NB4 (cell line): ENCODE measurements around the gene SCD5.

Experiments used
- DNase-seq: peaks from one replicate; pipeline ENCODE4 v3.0.0; 2010; ENCODE audit warnings: low read depth
- H3K4me3 ChIP-seq: one replicate; pipeline ENCODE4 v1.5.1; 2011; ENCODE audit warnings: mild to moderate bottlenecking, low read depth, low read length, moderate library complexity
- CTCF ChIP-seq: IDR thresholded peaks from one replicate; pipeline ENCODE4 v1.5.1; 2012; ENCODE audit warnings: low read depth, low read length
- MAX ChIP-seq: IDR thresholded peaks from 2 replicates; pipeline ENCODE4 v1.6.1; 2011; ENCODE audit warnings: low read depth, low read length
- MYC ChIP-seq: IDR thresholded peaks from 2 replicates; pipeline ENCODE4 v1.6.1; 2011; ENCODE audit warnings: low read depth, low read length
- POLR2A ChIP-seq: IDR thresholded peaks from 2 replicates; pipeline ENCODE4 v1.6.1; 2011; ENCODE audit warnings: mild to moderate bottlenecking; ENCODE audit not compliant: insufficient read length; ENCODE audit errors: extremely low read depth

The SCD5 gene

GRCh38 chr4:82678051-82678450 is 120.5 kb downstream of the SCD5 start:
- no peak for TF ChIP-seq MYC
- TF ChIP-seq POLR2A: no peak
- TF ChIP-seq MAX: no peak
- no peak for TF ChIP-seq CTCF
- no peak overlapping the region for H3K4me3 ChIP-seq
- DNase-seq: no peak

GRCh38 chr4:82677327-82677726 is 121.3 kb downstream of the SCD5 start:
- no peak for DNase-seq
- H3K4me3 ChIP-seq: no peak overlapping the region
- no peak for TF ChIP-seq CTCF
- no peak for TF ChIP-seq MAX
- TF ChIP-seq POLR2A: no peak
- no peak for TF ChIP-seq MYC

- DNase-seq: no peak
- H3K4me3 ChIP-seq: no peak overlapping the region
- TF ChIP-seq CTCF (no peak), POLR2A (no peak), MYC (no peak), MAX (no peak)
Observed at GRCh38 chr4:82667761-82668480, 130.7 kb downstream of the SCD5 start.

GRCh38 chr4:82666970-82667665 is 131.5 kb downstream of the SCD5 start:
- no peak for TF ChIP-seq MAX
- TF ChIP-seq POLR2A: no peak
- TF ChIP-seq CTCF: no peak
- no peak for DNase-seq
- no peak overlapping the region for H3K4me3 ChIP-seq

- no peak overlapping the region for H3K4me3 ChIP-seq
- no peak for DNase-seq
- TF ChIP-seq CTCF: no peak
- no peak for TF ChIP-seq MYC
- no peak for TF ChIP-seq POLR2A
- no peak for TF ChIP-seq MAX
Observed at GRCh38 chr4:82661181-82661992, 137.2 kb downstream of the SCD5 start.
